Neural cell (in vitro differentiated cells): ENCODE measurements around the gene CDKAL1. TPM values are rescaled to one million over a fixed set of nuclear protein-coding genes. Genes with fewer than 3 reads are reported as not detected.

Source experiments
- H2AFZ ChIP-seq: fragments of 200-600, 300-800 bp; sonication (generic), shearing (Covaris generic); 2 replicates; pipeline ENCODE4 v1.6.0; 2014; ENCODE audit warnings: low read depth, mild to moderate bottlenecking, antibody characterized with exemption, low read length, moderate library complexity
- H3F3A ChIP-seq: fragments of 200-600 bp; shearing (Covaris generic); 2 replicates; pipeline ENCODE4 v1.6.1; 2016; ENCODE audit warnings: mild to moderate bottlenecking, moderate library complexity, mixed read lengths, antibody characterized with exemption, low read length; ENCODE audit not compliant: insufficient read depth, poor library complexity, severe bottlenecking
- H3K27ac ChIP-seq: fragments of 200-600, 300-800 bp; sonication (generic), shearing (Covaris generic); 2 replicates; pipeline ENCODE4 v1.5.1; 2014; ENCODE audit warnings: mild to moderate bottlenecking, low read length, moderate library complexity
- H3K27me3 ChIP-seq: fragments of 300-800, 200-600 bp; sonication (generic), shearing (Covaris generic); 2 replicates; pipeline ENCODE4 v1.6.0; 2014; ENCODE audit warnings: mild to moderate bottlenecking, low read depth, low read length, moderate library complexity; ENCODE audit not compliant: insufficient read depth
- H3K36me3 ChIP-seq: fragments of 300-800, 200-600 bp; sonication (generic), shearing (Covaris generic); 2 replicates; pipeline ENCODE4 v1.5.1; 2014; ENCODE audit warnings: mild to moderate bottlenecking, antibody characterized with exemption, low read length, moderate library complexity; ENCODE audit not compliant: insufficient read depth
- H3K4me2 ChIP-seq: fragments of 300-800, 200-600 bp; sonication (generic), shearing (Covaris generic); 2 replicates; pipeline ENCODE4 v1.6.0; 2014; ENCODE audit warnings: mild to moderate bottlenecking, low read length
- H3K4me3 ChIP-seq: fragments of 300-800, 200-600 bp; sonication (generic), shearing (Covaris generic); 2 replicates; pipeline ENCODE4 v1.5.1; 2014; ENCODE audit warnings: mild to moderate bottlenecking, low read length, moderate library complexity
- H3K79me2 ChIP-seq: fragments of 200-600 bp; shearing (Covaris generic); replicated peaks from 2 replicates; pipeline ENCODE4 v1.6.0; 2014; ENCODE audit warnings: mild to moderate bottlenecking, low read length, moderate library complexity; ENCODE audit not compliant: insufficient read depth
- H3K9ac ChIP-seq: fragments of 300-800, 200-600 bp; sonication (generic), shearing (Covaris generic); 2 replicates; pipeline ENCODE4 v1.6.1; 2016; ENCODE audit warnings: mild to moderate bottlenecking, low read length, mixed read lengths
- H3K9me2 ChIP-seq: fragments of 200-600 bp; shearing (Covaris generic); 2 replicates; pipeline ENCODE4 v1.6.1; 2016; ENCODE audit warnings: mild to moderate bottlenecking, low read length, mixed read lengths; ENCODE audit not compliant: insufficient read depth
- H3K9me3 ChIP-seq: fragments of 200-600, 300-800 bp; sonication (generic), shearing (Covaris generic); 2 replicates; pipeline ENCODE4 v1.6.1; 2016; ENCODE audit warnings: mild to moderate bottlenecking, mixed run types, low read length, moderate library complexity, mixed read lengths
- H4K20me1 ChIP-seq: fragments of 200-600 bp; shearing (Covaris generic); 2 replicates; pipeline ENCODE4 v1.6.1; 2016; ENCODE audit warnings: mild to moderate bottlenecking, mixed run types; ENCODE audit not compliant: insufficient read depth
- EP300 ChIP-seq: fragments of 450-650 bp; conservative IDR thresholded peaks from 2 replicates; pipeline ENCODE4 v1.6.1; 2014; ENCODE audit warnings: antibody characterized with exemption, mild to moderate bottlenecking, moderate library complexity; ENCODE audit not compliant: poor library complexity, severe bottlenecking
- EZH2 ChIP-seq: fragments of 200-600, 300-800 bp; shearing (Covaris generic), sonication (generic); IDR thresholded peaks from 2 replicates; pipeline ENCODE4 v1.6.1; 2014; ENCODE audit warnings: antibody characterized with exemption, low read length, borderline replicate concordance, mild to moderate bottlenecking; ENCODE audit not compliant: insufficient read depth, poor library complexity, severe bottlenecking
- MXI1 ChIP-seq: fragments of 450-650 bp; conservative IDR thresholded peaks from 2 replicates; pipeline ENCODE4 v1.6.1; 2014; ENCODE audit warnings: antibody characterized with exemption, mild to moderate bottlenecking; ENCODE audit not compliant: poor library complexity, severe bottlenecking
- POLR2AphosphoS5 ChIP-seq: IDR thresholded peaks from 2 replicates; pipeline ENCODE4 v1.6.1; 2012
- RAD21 ChIP-seq: fragments of 450-650 bp; conservative IDR thresholded peaks from 2 replicates; pipeline ENCODE4 v1.6.1; 2014; ENCODE audit warnings: antibody characterized with exemption, mild to moderate bottlenecking, moderate library complexity
- SMC3 ChIP-seq: fragments of 450-650 bp; conservative IDR thresholded peaks from 2 replicates; pipeline ENCODE4 v1.6.1; 2014; ENCODE audit warnings: antibody characterized with exemption, mild to moderate bottlenecking, moderate library complexity; ENCODE audit not compliant: poor library complexity
- TAF1 ChIP-seq: IDR thresholded peaks from 2 replicates; pipeline ENCODE4 v1.6.1; 2012; ENCODE audit warnings: low read depth
- polyA plus RNA-seq: library from polyadenylated mRNA; depleted of rRNA; stranded (reverse); fragments of >200 nt; gene quantifications from 2 replicates; pipeline ENCODE4 v1.2.3, GENCODE V29; 2014
- TF ChIP-seq, protein P1 (sequence below): fragments of 450-650 bp; IDR thresholded peaks from 2 replicates; pipeline ENCODE4 v1.5.1; 2014; ENCODE audit warnings: antibody characterized with exemption, mild to moderate bottlenecking, moderate library complexity; ENCODE audit not compliant: poor library complexity, severe bottlenecking
- TF ChIP-seq, protein P2 (sequence below): IDR thresholded peaks from 2 replicates; pipeline ENCODE4 v1.6.1; 2012; ENCODE audit warnings: borderline replicate concordance

The CDKAL1 gene
- polyA plus RNA-seq, 1 donor from 2014 or later: 10.7 TPM

DNA sequence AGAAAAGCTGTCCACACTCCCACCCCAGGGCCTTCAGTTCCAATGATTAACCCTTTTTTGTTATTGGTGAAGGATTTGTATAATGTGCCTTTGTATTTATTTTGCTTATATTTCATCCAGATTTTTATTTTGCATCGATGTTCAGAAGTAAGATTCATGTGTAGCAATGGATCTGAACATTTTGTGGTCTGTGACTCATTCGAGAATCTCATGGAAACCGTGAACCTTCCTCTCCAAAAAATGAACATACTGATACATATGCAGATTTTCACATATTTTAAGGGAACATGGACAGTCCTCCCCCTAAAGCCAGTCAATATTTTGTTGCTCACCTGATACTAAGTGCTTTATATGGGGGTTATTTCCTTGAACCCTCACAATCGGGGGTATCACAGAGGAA is 637.5 kb downstream of the CDKAL1 start:
- no peak overlapping the region for H3K4me2 ChIP-seq

DNA sequence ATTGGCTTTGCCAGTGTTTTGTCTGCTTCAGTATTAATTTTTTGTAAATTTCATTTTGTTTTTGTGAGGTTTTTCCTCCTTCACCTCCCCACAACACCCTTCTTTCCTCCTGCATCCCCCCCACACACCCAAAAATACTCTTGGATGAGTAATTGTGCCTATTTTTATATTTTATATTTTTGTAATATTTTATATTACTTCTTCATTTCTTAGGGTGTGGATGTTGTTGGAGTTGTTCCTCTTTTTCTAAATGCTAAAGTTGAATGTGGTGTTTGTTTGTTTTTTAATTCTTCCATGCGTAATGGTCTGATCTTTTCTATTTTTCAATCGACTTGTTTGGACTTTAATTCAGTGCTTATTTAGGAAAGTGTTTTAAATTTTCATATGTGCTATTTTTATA is 638.8 kb downstream of the CDKAL1 start:
- H3K27ac ChIP-seq: no peak overlapping the region
- H3K4me2 ChIP-seq: no peak overlapping the region
- H4K20me1 ChIP-seq: no peaks in the 10 kb centered on the region
- TF ChIP-seq TAF1 (no peak), POLR2AphosphoS5 (no peak)
- no peaks in the 10 kb centered on the region for H3K27me3 ChIP-seq
- H3F3A ChIP-seq: no peaks in the 10 kb centered on the region
- no peak overlapping the region for H3K9ac ChIP-seq
- no peaks in the 10 kb centered on the region for H3K79me2 ChIP-seq
- H3K9me3 ChIP-seq: no peaks in the 10 kb centered on the region
- H3K4me3 ChIP-seq: no peak overlapping the region
- H2AFZ ChIP-seq: no peak overlapping the region
- H3K9me2 ChIP-seq: no peaks in the 10 kb centered on the region
- no peaks in the 10 kb centered on the region for H3K36me3 ChIP-seq

More for the DNA sequence above, 637.5 kb downstream of the CDKAL1 start:
- TF ChIP-seq SMC3: no peak
- no peak for TF ChIP-seq MXI1
- no peak for TF ChIP-seq EZH2
- TF ChIP-seq RAD21: no peak
- no peak for TF ChIP-seq POLR2AphosphoS5
- TF ChIP-seq, protein P1, sequence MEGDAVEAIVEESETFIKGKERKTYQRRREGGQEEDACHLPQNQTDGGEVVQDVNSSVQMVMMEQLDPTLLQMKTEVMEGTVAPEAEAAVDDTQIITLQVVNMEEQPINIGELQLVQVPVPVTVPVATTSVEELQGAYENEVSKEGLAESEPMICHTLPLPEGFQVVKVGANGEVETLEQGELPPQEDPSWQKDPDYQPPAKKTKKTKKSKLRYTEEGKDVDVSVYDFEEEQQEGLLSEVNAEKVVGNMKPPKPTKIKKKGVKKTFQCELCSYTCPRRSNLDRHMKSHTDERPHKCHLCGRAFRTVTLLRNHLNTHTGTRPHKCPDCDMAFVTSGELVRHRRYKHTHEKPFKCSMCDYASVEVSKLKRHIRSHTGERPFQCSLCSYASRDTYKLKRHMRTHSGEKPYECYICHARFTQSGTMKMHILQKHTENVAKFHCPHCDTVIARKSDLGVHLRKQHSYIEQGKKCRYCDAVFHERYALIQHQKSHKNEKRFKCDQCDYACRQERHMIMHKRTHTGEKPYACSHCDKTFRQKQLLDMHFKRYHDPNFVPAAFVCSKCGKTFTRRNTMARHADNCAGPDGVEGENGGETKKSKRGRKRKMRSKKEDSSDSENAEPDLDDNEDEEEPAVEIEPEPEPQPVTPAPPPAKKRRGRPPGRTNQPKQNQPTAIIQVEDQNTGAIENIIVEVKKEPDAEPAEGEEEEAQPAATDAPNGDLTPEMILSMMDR: no peak
- TF ChIP-seq, protein P2, sequence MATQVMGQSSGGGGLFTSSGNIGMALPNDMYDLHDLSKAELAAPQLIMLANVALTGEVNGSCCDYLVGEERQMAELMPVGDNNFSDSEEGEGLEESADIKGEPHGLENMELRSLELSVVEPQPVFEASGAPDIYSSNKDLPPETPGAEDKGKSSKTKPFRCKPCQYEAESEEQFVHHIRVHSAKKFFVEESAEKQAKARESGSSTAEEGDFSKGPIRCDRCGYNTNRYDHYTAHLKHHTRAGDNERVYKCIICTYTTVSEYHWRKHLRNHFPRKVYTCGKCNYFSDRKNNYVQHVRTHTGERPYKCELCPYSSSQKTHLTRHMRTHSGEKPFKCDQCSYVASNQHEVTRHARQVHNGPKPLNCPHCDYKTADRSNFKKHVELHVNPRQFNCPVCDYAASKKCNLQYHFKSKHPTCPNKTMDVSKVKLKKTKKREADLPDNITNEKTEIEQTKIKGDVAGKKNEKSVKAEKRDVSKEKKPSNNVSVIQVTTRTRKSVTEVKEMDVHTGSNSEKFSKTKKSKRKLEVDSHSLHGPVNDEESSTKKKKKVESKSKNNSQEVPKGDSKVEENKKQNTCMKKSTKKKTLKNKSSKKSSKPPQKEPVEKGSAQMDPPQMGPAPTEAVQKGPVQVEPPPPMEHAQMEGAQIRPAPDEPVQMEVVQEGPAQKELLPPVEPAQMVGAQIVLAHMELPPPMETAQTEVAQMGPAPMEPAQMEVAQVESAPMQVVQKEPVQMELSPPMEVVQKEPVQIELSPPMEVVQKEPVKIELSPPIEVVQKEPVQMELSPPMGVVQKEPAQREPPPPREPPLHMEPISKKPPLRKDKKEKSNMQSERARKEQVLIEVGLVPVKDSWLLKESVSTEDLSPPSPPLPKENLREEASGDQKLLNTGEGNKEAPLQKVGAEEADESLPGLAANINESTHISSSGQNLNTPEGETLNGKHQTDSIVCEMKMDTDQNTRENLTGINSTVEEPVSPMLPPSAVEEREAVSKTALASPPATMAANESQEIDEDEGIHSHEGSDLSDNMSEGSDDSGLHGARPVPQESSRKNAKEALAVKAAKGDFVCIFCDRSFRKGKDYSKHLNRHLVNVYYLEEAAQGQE: no peak
- H3F3A ChIP-seq: no peaks in the 10 kb centered on the region
- no peaks in the 10 kb centered on the region for H3K9me2 ChIP-seq
- no peaks in the 10 kb centered on the region for H4K20me1 ChIP-seq
- no peaks in the 10 kb centered on the region for H3K27me3 ChIP-seq
- H3K4me3 ChIP-seq: no peak overlapping the region
- no peaks in the 10 kb centered on the region for H3K79me2 ChIP-seq
- no peak overlapping the region for H2AFZ ChIP-seq
- no peak overlapping the region for H3K9ac ChIP-seq
- no peaks in the 10 kb centered on the region for H3K36me3 ChIP-seq
- H3K27ac ChIP-seq: no peak overlapping the region
- H3K9me3 ChIP-seq: no peaks in the 10 kb centered on the region

DNA sequence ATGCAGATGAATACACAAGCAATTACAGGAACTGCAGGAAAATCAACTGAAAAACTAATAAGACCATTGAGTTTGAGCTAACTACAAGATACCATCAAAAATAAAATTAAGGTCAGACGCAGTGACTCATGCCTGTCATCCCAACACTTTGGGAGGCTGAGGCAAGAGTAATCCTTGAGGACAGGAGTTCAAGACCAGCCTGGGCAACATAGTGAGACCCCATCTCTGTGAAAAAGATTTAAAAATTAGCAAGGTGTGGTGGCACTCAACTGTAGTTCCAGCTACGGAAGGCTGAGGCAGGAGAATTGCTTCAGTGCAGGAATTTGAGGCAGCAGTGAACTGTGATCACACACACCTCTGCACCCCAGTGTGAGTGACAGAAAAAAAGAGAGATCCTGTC is 639.4 kb downstream of the CDKAL1 start:
- H3K4me3 ChIP-seq: no peak overlapping the region
- no peak overlapping the region for H3K4me2 ChIP-seq
- H3K36me3 ChIP-seq: no peaks in the 10 kb centered on the region
- no peaks in the 10 kb centered on the region for H4K20me1 ChIP-seq
- no peaks in the 10 kb centered on the region for H3K9me2 ChIP-seq
- H3K27ac ChIP-seq: no peak overlapping the region
- H3K9ac ChIP-seq: no peak overlapping the region
- no peaks in the 10 kb centered on the region for H3K27me3 ChIP-seq
- H3F3A ChIP-seq: no peaks in the 10 kb centered on the region
- TF ChIP-seq RAD21: no peak
- TF ChIP-seq, protein P2: no peak
- TF ChIP-seq EZH2: no peak
- no peak for TF ChIP-seq SMC3
- TF ChIP-seq, protein P1: no peak
- TF ChIP-seq TAF1: no peak
- TF ChIP-seq EP300: no peak
- H3K79me2 ChIP-seq: no peaks in the 10 kb centered on the region
- H3K9me3 ChIP-seq: no peaks in the 10 kb centered on the region
- H2AFZ ChIP-seq: no peak overlapping the region
